AG04449 (cell line): ENCODE measurements around the gene SLC35B4.

Experiments used
- CTCF ChIA-PET: fragments of 350-600 bp; formaldehyde crosslinking; extraction: SDS; loops from one replicate; lab custom pipeline; 2021; ENCODE audit warnings: antibody characterized with exemption; lab: Yijun Ruan, JAX
- POLR2A ChIA-PET: fragments of 400-600, 350-600 bp; formaldehyde crosslinking; extraction: SDS; loops from one replicate; lab custom pipeline; 2020; ENCODE audit warnings: antibody characterized with exemption, inconsistent platforms; lab: Yijun Ruan, JAX
- DNase-seq: peaks from one replicate; pipeline ENCODE4 v3.0.0-alpha.2; 2010; ENCODE audit warnings: low read depth, low spot score
- H3K4me3 ChIP-seq: 2 replicates; pipeline ENCODE4 v1.5.1; 2011; ENCODE audit warnings: low read depth, mild to moderate bottlenecking, control low read depth, low read length
- CTCF ChIP-seq: IDR thresholded peaks from one replicate; pipeline ENCODE4 v1.5.1; 2011; ENCODE audit warnings: mild to moderate bottlenecking, moderate library complexity, low read length, control low read depth, inconsistent platforms; ENCODE audit not compliant: insufficient read depth; ENCODE audit errors: missing control alignments

SLC35B4 gene

GRCh38 chr7:134284011-134284410 is 32.7 kb downstream of the SLC35B4 start:
- ChIA-PET CTCF (no interaction called here), POLR2A (no interaction called here)
- H3K4me3 ChIP-seq: no peak overlapping the region
- no peak for TF ChIP-seq CTCF
- DNase-seq: no peak

GRCh38 chr7:134280508-134280907 is 36.2 kb downstream of the SLC35B4 start:
- ChIA-PET CTCF (no interaction called here), POLR2A (no interaction called here)
- DNase-seq: no peak
- H3K4me3 ChIP-seq: no peak overlapping the region
- TF ChIP-seq CTCF: no peak

GRCh38 chr7:134279898-134280297 is 36.8 kb downstream of the SLC35B4 start:
- POLR2A ChIA-PET: no interaction called here
- no peak for TF ChIP-seq CTCF

GRCh38 chr7:134279336-134279735 is 37.4 kb downstream of the SLC35B4 start:
- no peak for TF ChIP-seq CTCF
- POLR2A ChIA-PET: no interaction called here
- CTCF ChIA-PET: no interaction called here
- no peak for DNase-seq
- H3K4me3 ChIP-seq: no peak overlapping the region

More at GRCh38 chr7:134279898-134280297, 36.8 kb downstream of the SLC35B4 start:
- DNase-seq: no peak
- CTCF ChIA-PET: no interaction called here
- no peak overlapping the region for H3K4me3 ChIP-seq

- DNase-seq: no peak
- POLR2A ChIA-PET: no interaction called here
- H3K4me3 ChIP-seq: no peak overlapping the region
- no peak for TF ChIP-seq CTCF
- CTCF ChIA-PET: no interaction called here
These were observed 38.1 kb downstream of the SLC35B4 start for GRCh38 chr7:134278502-134279153.

- DNase-seq: no peak
- no peak overlapping the region for H3K4me3 ChIP-seq
- ChIA-PET POLR2A (no interaction called here), CTCF (no interaction called here)
- TF ChIP-seq CTCF: no peak
These were observed 39.8 kb downstream of the SLC35B4 start for GRCh38 chr7:134276951-134277350.
